ENCODE results near the gene NAP1L4. TPM values are rescaled to one million over a fixed set of nuclear protein-coding genes. Genes with fewer than 3 reads are reported as not detected.

The NAP1L4 gene
- total and polyA plus RNA-seq, 5 donors: 132 to 188 (median 152) TPM

DNA sequence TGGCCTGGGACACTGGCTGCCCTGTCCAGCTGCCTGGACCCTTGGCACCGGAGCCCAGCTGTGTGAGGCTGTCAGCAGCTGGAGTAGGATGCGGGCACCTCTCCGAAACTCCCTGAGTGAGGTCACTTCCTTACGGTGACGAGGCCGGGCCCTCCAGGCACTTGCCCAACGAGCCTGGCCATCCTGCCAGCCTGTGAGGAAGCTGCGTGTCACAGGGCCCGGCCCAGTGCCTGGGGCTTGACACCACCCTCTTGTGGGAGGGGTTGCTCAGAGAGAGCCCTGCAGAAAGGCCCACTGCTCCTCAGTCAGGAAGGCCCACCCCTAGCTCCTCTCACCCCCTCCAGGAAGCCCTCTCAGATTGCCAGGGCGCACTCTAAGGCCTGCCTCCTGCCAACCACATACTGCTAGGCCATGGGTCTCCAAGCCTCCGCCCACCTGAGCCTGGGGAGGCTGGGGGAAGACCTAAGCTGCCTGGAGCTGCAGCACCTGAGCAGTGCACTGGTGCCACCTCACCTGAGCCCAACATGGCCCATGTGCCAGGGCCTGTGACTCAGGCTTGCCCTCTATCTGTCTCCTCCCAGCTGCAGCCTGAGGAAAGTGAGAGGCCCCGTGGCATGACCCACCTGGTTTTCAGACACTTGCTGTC is 58.6 kb downstream of the NAP1L4 start:
- intact Hi-C loops (cut with DNase I): no loop called here
- no peaks in the 10 kb centered on the region for H3K9me3 ChIP-seq (ENCODE audit: control insufficient read depth, low read length)
- ATAC-seq (peak; percentile 48 to 57), DNase-seq (peak; percentile 78 to 89 (median 89))
- H3K27ac ChIP-seq (ENCODE audit: low read length): no peak overlapping the region
- H3K4me3 ChIP-seq (ENCODE audit: low read length): no peak overlapping the region
- no peaks in the 10 kb centered on the region for H3K27me3 ChIP-seq (ENCODE audit: control insufficient read depth, insufficient read depth)
- H3K4me1 ChIP-seq (ENCODE audit: control insufficient read depth, insufficient read depth, low read length): peaks cover 3% of the 10 kb centered on the region
- WGBS: 39% methylated on average over 12 of the region's 12 CpGs

DNA sequence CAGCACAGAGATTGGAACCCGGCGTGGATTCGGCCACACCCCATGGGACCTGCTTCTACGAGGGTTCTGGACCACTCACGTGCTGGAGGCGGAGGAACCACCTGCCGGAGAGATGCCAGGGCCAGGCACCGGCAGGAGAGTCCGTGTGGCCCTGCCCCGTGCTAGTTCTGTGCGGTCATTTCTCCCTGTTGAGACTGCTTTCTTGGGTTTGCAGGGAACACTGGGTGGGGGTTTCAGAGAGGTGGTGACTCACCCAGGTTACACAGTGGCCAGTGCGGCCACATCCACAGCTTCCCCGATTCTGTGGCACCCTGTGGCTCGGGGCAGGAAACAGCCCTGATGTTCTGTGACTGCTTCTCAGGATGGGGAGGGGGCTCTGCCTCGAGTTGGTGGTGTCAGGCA is 59.3 kb downstream of the NAP1L4 start:
- intact Hi-C loops (cut with DNase I): no loop called here
- H3K27me3 ChIP-seq (ENCODE audit: control insufficient read depth, insufficient read depth): no peaks in the 10 kb centered on the region
- no peak overlapping the region for H3K4me3 ChIP-seq (ENCODE audit: low read length)
- H3K9me3 ChIP-seq (ENCODE audit: control insufficient read depth, low read length): no peaks in the 10 kb centered on the region
- ATAC-seq: no peak
- H3K4me1 ChIP-seq (ENCODE audit: control insufficient read depth, insufficient read depth, low read length): peaks cover 3% of the 10 kb centered on the region
- WGBS: 53% methylated on average over 15 of the region's 15 CpGs
- peak in 2 of 3 donors; percentile 53 to 61 for DNase-seq
- H3K27ac ChIP-seq (ENCODE audit: low read length): no peak overlapping the region

DNA sequence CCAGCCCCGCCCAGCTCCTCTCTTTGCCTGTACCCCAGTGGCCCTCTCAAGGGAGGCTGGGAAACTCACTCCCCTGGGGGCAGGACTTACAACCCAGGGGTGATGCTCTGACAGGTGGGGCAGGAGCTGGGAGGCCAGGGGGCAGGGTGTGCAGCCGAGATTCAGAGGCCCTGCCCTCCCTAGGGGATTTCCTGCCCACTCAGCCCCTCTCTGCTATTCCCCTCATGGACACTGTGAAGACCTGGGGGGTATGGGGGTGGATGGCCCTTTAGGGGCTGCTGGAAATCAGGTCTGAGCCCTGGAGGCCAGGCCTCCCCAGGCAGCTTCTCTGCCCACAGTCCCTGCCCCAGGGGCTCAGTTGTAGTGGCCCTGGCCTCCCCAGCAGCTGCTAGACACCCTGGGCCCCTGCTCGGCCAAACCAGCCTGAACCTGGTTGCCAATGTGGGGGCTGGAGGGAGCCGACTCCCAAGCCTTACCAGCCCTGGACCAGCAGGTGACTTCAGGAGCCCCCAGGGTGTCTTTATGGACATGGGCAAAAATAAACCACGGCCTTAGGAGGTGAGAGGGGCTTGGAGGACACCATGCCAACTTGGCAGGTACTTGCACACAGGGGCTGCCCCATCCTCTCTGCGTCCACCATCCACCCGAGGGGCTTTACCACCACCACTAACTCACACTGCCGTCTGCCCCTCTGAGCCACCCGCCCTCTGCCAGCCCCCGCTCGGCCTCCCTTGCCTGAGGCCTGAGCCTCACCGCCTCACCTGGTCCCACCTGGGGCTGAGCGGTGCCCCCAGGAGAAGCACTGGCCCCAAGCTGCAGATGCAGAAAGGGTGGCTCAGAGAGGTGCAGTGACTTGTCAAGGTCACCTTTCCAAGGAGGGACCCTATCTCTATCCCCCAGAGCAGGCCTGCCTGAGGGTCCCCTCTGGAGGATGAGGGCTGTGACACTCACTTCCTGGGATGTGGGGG is 60.1 kb downstream of the NAP1L4 start:
- 81% methylated on average over 13 of the region's 13 CpGs for WGBS
- DNase-seq (peak in 2 of 3 donors; percentile 45 to 52), ATAC-seq (no peak)
- Histone ChIP-seq H3K27ac (ENCODE audit: low read length) (no peak overlapping the region), H3K27me3 (ENCODE audit: control insufficient read depth, insufficient read depth) (no peaks in the 10 kb centered on the region), H3K4me3 (ENCODE audit: low read length) (no peak overlapping the region), H3K4me1 (ENCODE audit: control insufficient read depth, insufficient read depth, low read length) (peaks cover 3% of the 10 kb centered on the region), H3K9me3 (ENCODE audit: control insufficient read depth, low read length) (no peaks in the 10 kb centered on the region)
- intact Hi-C loops (cut with DNase I): no loop called here

DNA sequence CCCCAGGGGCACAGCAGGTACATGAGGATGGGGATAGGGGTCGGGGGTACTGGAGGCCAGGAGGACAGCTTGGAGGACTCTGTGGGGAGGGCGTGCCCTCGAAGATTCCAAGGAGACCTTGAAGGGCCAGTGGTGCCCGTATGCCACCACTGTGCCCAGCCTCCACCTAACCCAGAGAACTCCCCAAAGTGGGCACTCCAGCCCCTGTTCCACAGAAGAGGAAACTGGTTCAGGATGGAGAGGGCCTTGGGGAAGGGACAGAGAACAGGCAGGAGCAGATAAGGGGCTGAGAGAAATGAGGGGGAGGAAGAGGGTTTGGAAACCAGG is 60.7 kb downstream of the NAP1L4 start:
- no peak overlapping the region for H3K4me3 ChIP-seq (ENCODE audit: low read length)
- ATAC-seq (no peak), DNase-seq (no peak)
- no peak overlapping the region for H3K27ac ChIP-seq (ENCODE audit: low read length)
- no peaks in the 10 kb centered on the region for H3K9me3 ChIP-seq (ENCODE audit: control insufficient read depth, low read length)
- H3K4me1 ChIP-seq (ENCODE audit: control insufficient read depth, insufficient read depth, low read length): peaks cover 3% of the 10 kb centered on the region
- no peaks in the 10 kb centered on the region for H3K27me3 ChIP-seq (ENCODE audit: control insufficient read depth, insufficient read depth)
- intact Hi-C loops (cut with DNase I): no loop called here
- 80% methylated on average over 4 of the region's 4 CpGs for WGBS

DNA sequence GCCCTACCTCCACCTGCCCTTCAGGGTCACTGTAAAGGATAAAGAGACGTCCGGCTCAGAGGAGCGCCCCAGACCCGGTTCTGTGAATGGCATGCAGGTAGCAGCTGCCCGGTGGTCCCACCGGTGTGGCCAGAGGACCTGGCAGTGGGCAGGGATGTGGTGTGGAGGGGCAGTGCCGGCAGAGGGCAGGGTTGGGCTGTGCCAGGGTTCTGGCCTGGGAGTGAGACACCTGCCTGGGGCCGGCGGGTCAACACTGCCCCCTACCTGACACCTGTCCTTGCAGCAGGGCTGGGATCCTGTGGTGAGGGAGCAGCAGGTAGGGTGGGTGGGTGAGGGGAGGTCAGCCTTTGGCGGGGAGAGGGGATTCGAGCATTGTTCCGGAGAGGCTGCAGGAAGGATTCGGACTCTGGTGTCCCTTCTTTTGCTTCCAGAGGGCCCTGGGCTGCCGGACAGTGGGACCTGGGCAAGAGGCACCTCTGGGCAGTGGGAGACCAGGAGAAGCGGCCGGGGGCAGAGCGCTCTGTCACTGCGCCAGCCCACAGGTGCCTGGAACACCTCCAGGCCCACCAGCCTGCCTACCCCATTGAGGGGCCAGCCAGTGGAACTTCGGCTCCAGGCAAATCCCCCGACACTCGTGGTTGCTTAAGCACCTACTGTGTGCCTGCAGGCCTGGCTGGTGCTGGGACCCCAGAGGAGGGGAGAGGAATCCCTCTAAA is 61.3 kb downstream of the NAP1L4 start:
- H3K27ac ChIP-seq (ENCODE audit: low read length): no peak overlapping the region
- no peak overlapping the region for H3K4me3 ChIP-seq (ENCODE audit: low read length)
- peaks cover 3% of the 10 kb centered on the region for H3K4me1 ChIP-seq (ENCODE audit: control insufficient read depth, insufficient read depth, low read length)
- WGBS: 44% methylated on average over 21 of the region's 21 CpGs
- H3K9me3 ChIP-seq (ENCODE audit: control insufficient read depth, low read length): no peaks in the 10 kb centered on the region
- intact Hi-C loops (cut with DNase I): no loop called here
- peak; percentile 34 to 56 for ATAC-seq
- H3K27me3 ChIP-seq (ENCODE audit: control insufficient read depth, insufficient read depth): no peaks in the 10 kb centered on the region
- DNase-seq: peak; percentile 51 to 84 (median 77)

DNA sequence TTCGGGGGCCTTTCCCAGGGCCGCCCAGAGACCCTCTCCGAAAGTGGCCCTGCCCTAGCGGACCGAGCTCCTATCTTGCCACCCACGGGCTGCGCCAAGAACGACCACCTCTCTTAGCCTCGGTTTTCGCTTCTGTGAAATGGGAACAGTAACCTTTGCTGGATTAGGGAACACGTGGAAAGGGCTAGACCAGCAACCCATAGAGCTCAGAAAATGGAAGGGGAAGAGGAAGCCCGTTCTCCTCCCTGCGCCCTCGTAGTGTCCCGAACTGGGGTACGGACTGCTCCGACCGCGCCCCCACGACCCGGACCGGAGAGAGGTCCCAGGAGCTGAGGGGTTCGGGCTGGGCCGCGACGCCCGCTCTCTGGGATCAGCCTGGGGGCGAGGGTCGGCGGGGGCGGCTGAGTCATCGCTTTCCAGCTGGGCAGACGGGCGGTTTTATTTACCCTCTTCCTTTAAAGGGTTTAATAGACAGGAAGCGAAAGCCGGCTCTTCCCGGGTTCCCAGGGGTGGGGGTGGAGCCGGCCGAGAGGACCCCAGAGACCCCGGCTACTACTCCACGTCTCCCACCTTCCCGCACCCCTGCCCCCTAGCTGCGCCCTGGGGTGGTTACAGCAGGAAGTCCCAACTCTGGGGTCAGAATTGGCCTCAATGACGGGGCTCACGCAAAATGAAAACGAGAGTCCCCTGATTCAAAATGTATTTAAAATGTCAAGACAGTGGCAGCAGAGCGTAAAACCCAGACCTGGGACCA is 62.0 kb downstream of the NAP1L4 start:
- Histone ChIP-seq H3K27me3 (ENCODE audit: control insufficient read depth, insufficient read depth) (no peaks in the 10 kb centered on the region), H3K27ac (ENCODE audit: low read length) (no peak overlapping the region), H3K4me3 (ENCODE audit: low read length) (peak overlapping the region; percentile 21), H3K9me3 (ENCODE audit: control insufficient read depth, low read length) (no peaks in the 10 kb centered on the region), H3K4me1 (ENCODE audit: control insufficient read depth, insufficient read depth, low read length) (peaks cover 3% of the 10 kb centered on the region)
- WGBS: 8% methylated on average over 47 of the region's 47 CpGs
- intact Hi-C loops (cut with DNase I): no loop called here
- peak; percentile 3 to 13 for ATAC-seq
- DNase-seq: peak; percentile 44 to 76 (median 63)

DNA sequence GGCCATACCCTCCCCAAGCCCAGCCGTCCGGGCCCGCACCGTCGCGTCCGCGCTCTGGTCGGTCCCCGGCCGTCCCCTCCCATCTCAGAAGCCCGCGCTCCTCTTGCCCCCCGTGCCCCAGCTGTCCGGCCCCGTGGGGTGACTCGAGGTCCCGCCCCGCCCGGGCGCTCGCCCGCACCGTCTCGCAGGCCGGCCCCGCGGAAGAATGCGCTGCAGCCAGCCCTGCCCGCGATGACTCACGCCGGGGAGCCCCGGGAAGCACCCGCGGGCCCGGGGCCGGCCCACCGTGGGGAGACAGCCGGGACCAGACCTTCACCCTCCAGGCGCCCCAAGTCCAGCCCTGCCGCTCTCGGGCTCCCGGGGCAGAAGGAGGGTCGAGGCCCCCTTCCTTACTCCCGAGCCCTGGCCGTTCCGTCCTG is 62.6 kb downstream of the NAP1L4 start:
- WGBS: 2% methylated on average over 48 of the region's 48 CpGs
- no peak overlapping the region for H3K27ac ChIP-seq (ENCODE audit: low read length)
- ATAC-seq: peak; percentile 17 to 43
- H3K4me1 ChIP-seq (ENCODE audit: control insufficient read depth, insufficient read depth, low read length): peaks cover 3% of the 10 kb centered on the region
- peak; percentile 62 to 70 (median 68) for DNase-seq
- H3K4me3 ChIP-seq (ENCODE audit: low read length): peak overlapping the region; percentile 21
- intact Hi-C loops (cut with DNase I): no loop called here
- H3K27me3 ChIP-seq (ENCODE audit: control insufficient read depth, insufficient read depth): no peaks in the 10 kb centered on the region
- no peaks in the 10 kb centered on the region for H3K9me3 ChIP-seq (ENCODE audit: control insufficient read depth, low read length)

DNA sequence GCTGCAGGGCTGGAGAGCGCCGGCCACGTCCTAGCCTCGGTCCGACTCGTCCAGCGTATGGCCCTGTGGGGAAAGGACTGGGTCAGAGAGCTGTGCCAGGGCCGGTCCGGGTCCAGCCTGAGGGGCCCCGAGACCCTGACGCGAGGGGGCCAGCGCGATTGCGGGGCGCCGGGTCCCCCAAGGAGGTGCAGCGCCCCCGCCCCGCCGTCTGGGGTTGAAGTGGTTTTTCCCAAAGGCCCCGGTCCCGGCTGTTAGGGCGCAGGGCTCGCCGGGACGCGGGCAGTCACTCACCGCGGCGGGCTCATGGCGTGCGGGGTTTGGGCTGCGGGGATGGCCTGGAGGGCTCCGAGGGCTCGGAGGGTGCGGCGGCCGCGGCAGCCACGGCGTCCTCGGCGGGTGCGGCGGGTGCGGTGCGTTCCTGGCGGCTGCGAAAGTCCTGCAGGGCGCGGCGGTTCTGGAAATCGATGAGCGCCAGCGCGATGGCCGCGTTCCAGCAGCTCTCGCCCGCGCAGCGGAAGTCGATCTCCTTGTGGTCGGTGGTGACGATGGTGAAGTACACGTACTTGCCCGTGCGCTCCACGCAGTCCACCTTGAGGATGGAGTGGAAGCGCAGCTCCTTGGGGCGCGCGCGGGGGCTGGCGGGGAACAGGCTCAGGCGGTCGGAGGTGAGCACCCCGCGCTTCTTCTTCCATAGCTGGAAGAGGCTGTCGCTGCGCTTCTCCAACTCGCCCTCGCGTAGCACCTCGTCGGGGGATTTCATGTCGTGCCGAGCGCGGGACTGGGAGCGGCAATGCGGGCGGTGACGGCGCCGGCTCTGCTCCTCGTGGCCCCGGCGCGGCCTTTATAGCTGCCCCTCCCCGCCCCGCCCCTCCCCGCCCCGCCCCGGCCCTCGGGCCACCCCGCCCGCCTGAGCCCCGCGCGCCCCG is 63.3 kb downstream of the NAP1L4 start, which contains the start of gene PHLDA2:
PHLDA2 (minus strand) TSS at position 816 of the 926 bp plus-strand sequence; CDS start at position 760, 56 bp downstream.
- whole genome bisulfite sequencing: 1% methylated on average over 111 of the region's 113 CpGs
- no peak within 1 kb of the TSS for H3K27ac ChIP-seq (ENCODE audit: low read length)
- no peaks in the 10 kb centered on the region for H3K9me3 ChIP-seq (ENCODE audit: control insufficient read depth, low read length)
- no peaks in the 10 kb centered on the region for H3K27me3 ChIP-seq (ENCODE audit: control insufficient read depth, insufficient read depth)
- intact Hi-C loops (cut with DNase I): no loop called here
- ATAC-seq (peak; percentile 4 to 13), DNase-seq (peak; percentile 67 to 82 (median 78))
- H3K4me1 ChIP-seq (ENCODE audit: control insufficient read depth, insufficient read depth, low read length): peaks cover 3% of the 10 kb centered on the region
- H3K4me3 ChIP-seq (ENCODE audit: low read length): peak within 1 kb of the TSS; percentile 21

DNA sequence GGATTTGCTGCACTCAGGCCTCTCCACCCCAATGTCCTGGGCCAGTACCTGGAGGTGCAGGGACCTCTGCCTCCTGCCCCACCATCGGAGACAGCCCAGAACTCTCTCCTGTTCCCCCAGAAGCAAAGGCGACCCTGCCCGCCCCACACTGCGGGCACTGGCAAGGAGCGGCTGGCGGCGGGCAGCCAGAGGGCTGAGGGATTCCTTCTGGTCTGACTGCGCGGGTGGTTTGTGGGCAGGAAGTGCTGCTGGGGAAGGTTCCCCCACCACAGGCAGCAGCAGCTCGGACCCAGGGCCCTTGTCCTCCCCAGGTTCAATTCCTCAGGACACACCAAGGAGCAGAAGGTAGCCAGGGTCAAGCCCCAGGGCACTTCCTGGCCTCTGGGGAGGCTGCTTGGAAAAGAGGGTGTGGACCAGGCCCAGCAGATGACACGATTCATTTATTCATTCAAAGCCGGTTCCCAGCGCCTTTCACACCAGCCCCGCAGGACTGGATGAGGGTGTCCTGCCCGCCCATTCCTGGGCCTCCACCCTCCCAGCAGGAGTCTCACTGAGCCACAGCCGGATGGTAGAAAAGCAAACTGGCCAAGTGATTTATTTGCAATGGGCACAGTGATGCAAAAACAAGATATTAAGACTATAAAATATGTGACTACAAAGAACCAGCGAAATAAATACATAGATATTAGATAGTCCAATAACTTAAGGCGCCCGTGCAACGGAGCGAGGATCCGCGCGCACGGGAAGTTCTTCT is 64.1 kb downstream of the NAP1L4 start:
- no peaks in the 10 kb centered on the region for H3K27me3 ChIP-seq (ENCODE audit: control insufficient read depth, insufficient read depth)
- intact Hi-C loops (cut with DNase I): no loop called here
- 45% methylated on average over 25 of the region's 25 CpGs for WGBS
- peak; percentile 18 to 55 (median 35) for DNase-seq
- H3K27ac ChIP-seq (ENCODE audit: low read length): no peak overlapping the region
- no peak for ATAC-seq
- no peaks in the 10 kb centered on the region for H3K9me3 ChIP-seq (ENCODE audit: control insufficient read depth, low read length)
- H3K4me1 ChIP-seq (ENCODE audit: control insufficient read depth, insufficient read depth, low read length): peaks cover 3% of the 10 kb centered on the region
- peak overlapping the region; percentile 21 for H3K4me3 ChIP-seq (ENCODE audit: low read length)

Data from right cardiac atrium (tissue), 5 donors.